ENCODE results near the gene SORCS2. TPM values are rescaled to one million over a fixed set of nuclear protein-coding genes. Genes with fewer than 3 reads are reported as not detected.
A peak's percentile ranks its signal among the peaks of the same experiment; 100 is the strongest.

Gene SORCS2
- total and polyA plus RNA-seq, 4 donors, result 2.2 to 7.7 (median 2.5) TPM

DNA sequence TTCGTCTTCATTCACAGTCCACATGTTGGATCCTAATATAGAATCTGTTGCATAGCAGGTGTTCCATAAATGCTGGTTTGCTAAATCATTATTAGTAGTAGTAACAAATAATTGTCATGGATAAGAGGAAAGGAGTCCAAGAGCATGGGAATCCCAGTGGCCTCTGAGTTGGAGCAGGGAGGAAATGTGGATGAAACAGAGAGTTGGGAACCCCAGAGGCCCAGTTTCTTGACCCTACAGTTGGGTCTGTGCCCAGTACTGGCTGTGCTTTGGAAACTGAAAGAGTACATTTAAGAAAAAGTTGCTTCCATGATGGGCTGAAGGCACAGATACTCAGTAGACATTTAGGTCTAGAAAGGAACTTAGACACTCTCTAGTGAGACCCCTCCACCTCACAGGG lies 391.8 kb downstream of the SORCS2 start:
- no peak overlapping the region for H3K9ac ChIP-seq (ENCODE audit: insufficient read depth in 1 of 2, low read length in 2 of 2)
- 97 to 98% methylated on average over 1 of the region's 1 CpG for WGBS, 2 donors

DNA sequence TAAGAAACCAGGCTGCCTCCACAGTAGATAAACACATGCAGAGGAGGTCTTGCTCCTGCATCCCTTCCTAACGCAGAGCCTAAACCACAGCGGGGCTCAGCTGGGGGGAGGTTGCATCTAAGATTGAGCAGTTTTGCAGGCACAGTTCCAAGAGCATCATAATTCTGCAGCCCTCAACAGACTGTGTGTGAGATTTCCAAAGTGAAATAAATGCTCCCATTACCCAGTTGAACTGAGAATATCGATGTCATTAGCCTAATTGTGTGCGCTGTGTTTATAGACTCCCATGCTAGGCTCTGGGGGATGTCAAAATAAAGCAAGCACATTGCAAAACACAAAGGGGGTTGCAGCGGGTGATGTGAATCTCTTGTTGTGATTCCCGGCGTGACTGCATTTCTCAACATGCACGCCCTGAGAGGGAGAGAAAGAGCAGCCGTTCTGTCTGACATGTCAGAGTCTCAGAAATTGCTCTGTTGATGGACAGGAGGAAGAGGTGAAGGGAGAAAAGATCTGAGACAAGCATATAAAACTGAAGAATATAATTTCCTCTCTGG lies 392.3 kb downstream of the SORCS2 start:
- TF ChIP-seq, protein P1, sequence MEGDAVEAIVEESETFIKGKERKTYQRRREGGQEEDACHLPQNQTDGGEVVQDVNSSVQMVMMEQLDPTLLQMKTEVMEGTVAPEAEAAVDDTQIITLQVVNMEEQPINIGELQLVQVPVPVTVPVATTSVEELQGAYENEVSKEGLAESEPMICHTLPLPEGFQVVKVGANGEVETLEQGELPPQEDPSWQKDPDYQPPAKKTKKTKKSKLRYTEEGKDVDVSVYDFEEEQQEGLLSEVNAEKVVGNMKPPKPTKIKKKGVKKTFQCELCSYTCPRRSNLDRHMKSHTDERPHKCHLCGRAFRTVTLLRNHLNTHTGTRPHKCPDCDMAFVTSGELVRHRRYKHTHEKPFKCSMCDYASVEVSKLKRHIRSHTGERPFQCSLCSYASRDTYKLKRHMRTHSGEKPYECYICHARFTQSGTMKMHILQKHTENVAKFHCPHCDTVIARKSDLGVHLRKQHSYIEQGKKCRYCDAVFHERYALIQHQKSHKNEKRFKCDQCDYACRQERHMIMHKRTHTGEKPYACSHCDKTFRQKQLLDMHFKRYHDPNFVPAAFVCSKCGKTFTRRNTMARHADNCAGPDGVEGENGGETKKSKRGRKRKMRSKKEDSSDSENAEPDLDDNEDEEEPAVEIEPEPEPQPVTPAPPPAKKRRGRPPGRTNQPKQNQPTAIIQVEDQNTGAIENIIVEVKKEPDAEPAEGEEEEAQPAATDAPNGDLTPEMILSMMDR (IDR thresholded peaks at IDR 0.05; ENCODE audit: control extremely low read depth, extremely low read depth), result no peak
- H3K4me3 ChIP-seq, result no peak overlapping the region
- no peak overlapping the region for H3K27ac ChIP-seq (ENCODE audit: low read depth in 1 of 2, low read length in 1 of 2)
- ATAC-seq (ENCODE audit: insufficient read depth, low FRiP score) (no peak), DNase-seq (peak in 1 of 3 donors; percentile 44)
- H3K9me3 ChIP-seq (ENCODE audit: control insufficient read depth in 4 of 4, insufficient read depth in 3 of 4, low read length in 3 of 4), result peaks cover 0 to 25% (median 0%) of the 10 kb centered on the region in 4 donors
- WGBS, 2 donors, result 80 to 81% methylated on average over 9 of the region's 9 CpGs
- H3K36me3 ChIP-seq (ENCODE audit: control insufficient read depth in 4 of 4, insufficient read depth in 4 of 4, low read length in 4 of 4), result no peaks in the 10 kb centered on the region
- no peaks in the 10 kb centered on the region for H3K4me1 ChIP-seq (ENCODE audit: control insufficient read depth in 5 of 5, insufficient read depth in 5 of 5, low read length in 5 of 5)
- peaks cover 0 to 21% (median 0%) of the 10 kb centered on the region in 3 donors for H3K27me3 ChIP-seq (ENCODE audit: control insufficient read depth in 3 of 3, insufficient read depth in 3 of 3, low read length in 2 of 3)
- no peak overlapping the region for H3K9ac ChIP-seq (ENCODE audit: insufficient read depth in 1 of 2, low read length in 2 of 2)

More for the DNA sequence above, 391.8 kb downstream of the SORCS2 start:
- no peak overlapping the region for H3K27ac ChIP-seq (ENCODE audit: low read depth in 1 of 2, low read length in 1 of 2)
- H3K4me1 ChIP-seq (ENCODE audit: control insufficient read depth in 5 of 5, insufficient read depth in 5 of 5, low read length in 5 of 5), result no peaks in the 10 kb centered on the region
- peaks cover 0 to 30% (median 0%) of the 10 kb centered on the region in 4 donors for H3K9me3 ChIP-seq (ENCODE audit: control insufficient read depth in 4 of 4, insufficient read depth in 3 of 4, low read length in 3 of 4)
- TF ChIP-seq, protein P1 (IDR thresholded peaks at IDR 0.05; ENCODE audit: control extremely low read depth, extremely low read depth), result no peak
- H3K4me3 ChIP-seq, result no peak overlapping the region
- H3K27me3 ChIP-seq (ENCODE audit: control insufficient read depth in 3 of 3, insufficient read depth in 3 of 3, low read length in 2 of 3), result peaks cover 0 to 18% (median 0%) of the 10 kb centered on the region in 3 donors
- ATAC-seq (ENCODE audit: insufficient read depth, low FRiP score) (no peak), DNase-seq (peak in 1 of 3 donors; percentile 17)
- no peaks in the 10 kb centered on the region for H3K36me3 ChIP-seq (ENCODE audit: control insufficient read depth in 4 of 4, insufficient read depth in 4 of 4, low read length in 4 of 4)

DNA sequence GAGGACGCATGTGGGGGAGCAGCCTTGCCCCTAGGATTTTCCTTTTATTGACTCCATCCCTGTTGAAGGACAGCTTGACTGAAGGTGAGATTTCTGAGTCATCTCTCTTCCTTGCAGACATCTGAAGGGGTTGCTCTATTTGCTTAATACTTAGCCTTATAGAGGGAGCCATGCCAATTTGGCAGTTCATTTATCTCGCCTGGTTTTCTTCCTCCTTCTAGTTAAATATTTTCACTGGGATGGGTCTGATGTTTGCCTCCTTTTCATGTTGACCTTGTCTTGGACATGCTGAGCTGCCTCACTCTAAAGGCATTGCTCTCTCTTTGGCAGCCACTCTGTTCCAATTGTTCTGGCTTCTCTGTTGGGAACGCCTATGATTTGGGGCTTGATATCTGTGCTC lies 393.4 kb downstream of the SORCS2 start:
- H3K9ac ChIP-seq (ENCODE audit: insufficient read depth in 1 of 2, low read length in 2 of 2), result no peak overlapping the region
- WGBS, 2 donors, result 67 to 83% methylated on average over 3 of the region's 3 CpGs
- ATAC-seq (ENCODE audit: insufficient read depth, low FRiP score) (no peak), DNase-seq (no peak)
- H3K9me3 ChIP-seq (ENCODE audit: control insufficient read depth in 4 of 4, insufficient read depth in 3 of 4, low read length in 3 of 4), result peaks cover 0 to 19% (median 0%) of the 10 kb centered on the region in 4 donors
- TF ChIP-seq, protein P1 (IDR thresholded peaks at IDR 0.05; ENCODE audit: control extremely low read depth, extremely low read depth), result no peak
- peaks cover 0 to 30% (median 0%) of the 10 kb centered on the region in 3 donors for H3K27me3 ChIP-seq (ENCODE audit: control insufficient read depth in 3 of 3, insufficient read depth in 3 of 3, low read length in 2 of 3)
- no peak overlapping the region for H3K4me3 ChIP-seq
- H3K4me1 ChIP-seq (ENCODE audit: control insufficient read depth in 5 of 5, insufficient read depth in 5 of 5, low read length in 5 of 5), result no peaks in the 10 kb centered on the region
- H3K27ac ChIP-seq (ENCODE audit: low read depth in 1 of 2, low read length in 1 of 2), result no peak overlapping the region
- no peaks in the 10 kb centered on the region for H3K36me3 ChIP-seq (ENCODE audit: control insufficient read depth in 4 of 4, insufficient read depth in 4 of 4, low read length in 4 of 4)
